ENCODE measurements around the gene HLA-F.

Gene HLA-F

DNA sequence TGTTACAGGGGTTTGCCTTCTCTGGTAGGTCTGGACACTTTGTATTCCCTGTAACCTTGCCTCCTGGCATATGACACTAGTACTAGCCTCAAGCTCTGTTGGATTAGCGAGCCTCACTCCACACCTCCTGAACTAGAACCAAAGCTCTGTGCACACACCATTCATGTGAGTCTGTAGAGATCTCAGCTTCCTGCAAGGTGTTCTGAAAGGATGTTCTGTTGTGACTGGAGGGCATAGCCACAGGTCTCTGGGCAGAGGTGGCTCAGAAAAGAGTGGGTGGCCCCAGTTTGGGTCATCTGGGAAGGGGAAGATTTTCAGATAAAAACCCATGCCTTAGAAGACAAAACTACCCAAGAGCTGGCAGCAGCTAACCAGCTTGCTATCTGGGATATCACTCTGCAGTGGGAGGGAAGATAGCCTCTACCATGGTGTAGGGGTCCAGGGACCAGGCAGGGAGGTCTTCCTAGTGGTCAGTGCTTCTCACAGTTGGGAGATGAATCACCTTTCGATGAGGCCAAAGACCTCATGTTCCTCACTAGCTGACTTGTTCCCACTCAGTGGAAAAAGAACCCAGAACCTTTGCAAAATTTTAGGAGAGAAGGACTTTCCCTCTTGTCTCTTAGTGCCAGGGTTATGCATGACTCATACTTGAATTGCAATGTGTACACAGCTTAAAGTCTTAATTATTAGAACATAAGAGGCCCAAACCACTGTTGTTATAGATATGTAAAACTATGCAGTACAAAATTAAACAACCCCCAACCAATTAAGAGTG is 41.4 kb downstream of the HLA-F start:
- DNase-seq: no peak

DNA sequence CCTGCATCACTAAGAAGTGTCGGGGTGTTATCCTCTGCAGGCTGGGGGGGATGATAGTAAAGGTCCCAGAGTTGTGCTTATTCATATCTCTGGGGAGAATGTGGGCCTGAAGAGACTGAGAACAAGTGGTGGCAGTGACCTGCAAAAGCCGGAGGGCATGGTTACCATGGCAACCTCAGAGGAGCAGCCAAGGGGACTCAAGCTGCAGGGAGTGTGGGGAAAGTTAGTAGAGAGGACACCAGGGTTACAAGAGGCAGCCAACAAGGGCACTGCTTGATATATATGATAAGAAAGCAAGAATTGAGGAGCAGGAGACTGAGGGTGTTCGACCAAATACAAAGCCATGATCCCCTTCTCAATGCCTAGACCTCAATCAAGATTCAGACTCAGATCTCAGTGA is 46.1 kb downstream of the HLA-F start:
- DNase-seq: no peak

DNA sequence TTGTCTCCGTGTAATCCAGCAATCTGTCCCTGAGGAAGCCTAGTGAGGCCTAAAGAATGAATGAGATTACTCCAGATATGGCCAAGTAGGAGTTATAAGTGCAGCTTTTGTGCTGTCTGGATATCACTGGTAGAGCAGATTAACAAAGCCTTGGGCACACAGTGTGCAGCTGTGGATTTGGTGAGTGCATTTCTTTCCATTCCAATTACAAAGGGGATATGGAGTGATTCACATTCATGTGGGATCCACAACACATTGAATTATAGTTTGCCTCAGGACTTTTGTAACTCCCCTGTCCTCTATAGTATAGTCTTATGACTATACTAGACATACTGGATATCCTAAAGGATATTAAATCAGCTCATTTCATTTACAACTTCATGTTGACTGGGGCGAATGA is 47.1 kb downstream of the HLA-F start:
- no peak for DNase-seq

DNA sequence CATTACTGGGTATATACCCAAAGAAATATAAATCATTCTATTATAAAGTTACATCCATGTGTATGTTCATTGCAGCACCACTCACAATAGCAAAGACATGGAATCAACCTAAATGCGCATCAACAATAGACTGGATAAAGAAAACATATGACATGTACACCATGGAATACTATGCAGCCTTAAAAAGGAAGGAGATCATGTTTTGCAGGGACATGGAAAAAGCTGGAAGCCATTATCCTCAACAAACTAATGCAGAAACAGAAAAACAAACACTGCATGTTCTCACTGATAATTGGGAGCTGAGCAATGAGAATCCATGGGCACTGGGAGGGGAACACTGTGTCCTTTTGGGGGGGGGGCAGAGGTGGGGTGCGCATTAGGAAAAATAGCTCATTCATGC is 53.5 kb downstream of the HLA-F start:
- no peak for DNase-seq
